Measurements from ENCODE around the gene APOBEC2.

Gene APOBEC2

GRCh38 chr6:41074692-41075436 lies 21.9 kb downstream of the APOBEC2 start:
- no peaks in the 10 kb centered on the region for H3K9me3 ChIP-seq
- peaks cover 61 to 63% of the 10 kb centered on the region in 2 experiments for H3K4me1 ChIP-seq (ENCODE audit: control insufficient read depth in 1 of 2, insufficient read depth in 1 of 2, low read depth in 1 of 2, low read length in 1 of 2)
- H3K27ac ChIP-seq: peak overlapping the region; percentile 98
- H3K36me3 ChIP-seq: peaks cover 10% of the 10 kb centered on the region
- peak overlapping the region; percentile 94 to 95 for H3K4me3 ChIP-seq (ENCODE audit: low read depth in 1 of 2, low read length in 1 of 2)
- H3K27me3 ChIP-seq: no peaks in the 10 kb centered on the region
- no peak for TF ChIP-seq CTCF (IDR thresholded peaks at IDR 0.05)

GRCh38 chr6:41075651-41076626 lies 22.9 kb downstream of the APOBEC2 start:
- H3K27ac ChIP-seq: peak overlapping the region; percentile 98
- H3K4me1 ChIP-seq (ENCODE audit: control insufficient read depth in 1 of 2, insufficient read depth in 1 of 2, low read depth in 1 of 2, low read length in 1 of 2): peaks cover 67 to 68% of the 10 kb centered on the region in 2 experiments

GRCh38 chr6:41077536-41077935 lies 24.5 kb downstream of the APOBEC2 start:
- H3K4me3 ChIP-seq (ENCODE audit: low read depth in 1 of 2, low read length in 1 of 2): no peak overlapping the region
- H3K27ac ChIP-seq: no peak overlapping the region
- TF ChIP-seq CTCF (IDR thresholded peaks at IDR 0.05): no peak
- peaks cover 72 to 78% of the 10 kb centered on the region in 2 experiments for H3K4me1 ChIP-seq (ENCODE audit: control insufficient read depth in 1 of 2, insufficient read depth in 1 of 2, low read depth in 1 of 2, low read length in 1 of 2)
- peaks cover 18% of the 10 kb centered on the region for H3K36me3 ChIP-seq
- H3K9me3 ChIP-seq: no peaks in the 10 kb centered on the region
- no peaks in the 10 kb centered on the region for H3K27me3 ChIP-seq

More at GRCh38 chr6:41075651-41076626, 22.9 kb downstream of the APOBEC2 start:
- Histone ChIP-seq H3K9me3 (no peaks in the 10 kb centered on the region), H3K36me3 (peaks cover 12% of the 10 kb centered on the region), H3K4me3 (ENCODE audit: low read depth in 1 of 2, low read length in 1 of 2) (no peak overlapping the region), H3K27me3 (no peaks in the 10 kb centered on the region)
- no peak for TF ChIP-seq CTCF (IDR thresholded peaks at IDR 0.05)

GRCh38 chr6:41078101-41078500 lies 25.1 kb downstream of the APOBEC2 start:
- Histone ChIP-seq H3K4me1 (ENCODE audit: control insufficient read depth in 1 of 2, insufficient read depth in 1 of 2, low read depth in 1 of 2, low read length in 1 of 2) (peaks cover 78 to 84% of the 10 kb centered on the region in 2 experiments), H3K4me3 (ENCODE audit: low read depth in 1 of 2, low read length in 1 of 2) (no peak overlapping the region), H3K9me3 (no peaks in the 10 kb centered on the region), H3K27me3 (no peaks in the 10 kb centered on the region), H3K27ac (no peak overlapping the region), H3K36me3 (peaks cover 18% of the 10 kb centered on the region)
- TF ChIP-seq CTCF (IDR thresholded peaks at IDR 0.05): no peak

- peak overlapping the region; percentile 86 for H3K27ac ChIP-seq
- H3K9me3 ChIP-seq: no peaks in the 10 kb centered on the region
- H3K36me3 ChIP-seq: peaks cover 26% of the 10 kb centered on the region
- H3K4me1 ChIP-seq (ENCODE audit: control insufficient read depth in 1 of 2, insufficient read depth in 1 of 2, low read depth in 1 of 2, low read length in 1 of 2): peaks cover 77 to 84% of the 10 kb centered on the region in 2 experiments
- no peak overlapping the region for H3K4me3 ChIP-seq (ENCODE audit: low read depth in 1 of 2, low read length in 1 of 2)
- no peaks in the 10 kb centered on the region for H3K27me3 ChIP-seq
- no peak for TF ChIP-seq CTCF (IDR thresholded peaks at IDR 0.05)
Observed at GRCh38 chr6:41079080-41079479, 26.1 kb downstream of the APOBEC2 start.
